Neural progenitor cell (in vitro differentiated cells): ENCODE measurements around the gene GPI. TPM values are rescaled to one million over a fixed set of nuclear protein-coding genes. Genes with fewer than 3 reads are reported as not detected.

Experiments used
- DNase-seq: peaks from one replicate; pipeline ENCODE4 v3.0.0-alpha.2; 2016; ENCODE audit warnings: low spot score
- H2AFZ ChIP-seq: fragments of 200-600 bp; sonication (generic); replicated peaks from 2 replicates; pipeline ENCODE4 v1.6.1; 2016; ENCODE audit warnings: antibody characterized with exemption
- H3F3A ChIP-seq: fragments of 200-600 bp; sonication (generic); 2 replicates; pipeline ENCODE4 v1.6.1; 2016; ENCODE audit warnings: antibody characterized with exemption, low read depth
- H3K27ac ChIP-seq: fragments of 200-600 bp; sonication (generic); 2 replicates; pipeline ENCODE4 v1.5.1; 2016; ENCODE audit warnings: mild to moderate bottlenecking
- H3K27me3 ChIP-seq: fragments of 200-600 bp; sonication (generic); 2 replicates; pipeline ENCODE4 v1.6.1; 2016; ENCODE audit warnings: mild to moderate bottlenecking, moderate library complexity
- H3K36me3 ChIP-seq: fragments of 200-600 bp; sonication (generic); 2 replicates; pipeline ENCODE4 v1.5.1; 2016
- H3K4me1 ChIP-seq: fragments of 200-600 bp; sonication (generic); 2 replicates; pipeline ENCODE4 v1.6.1; 2016; ENCODE audit warnings: mixed run types
- H3K4me2 ChIP-seq: fragments of 200-600 bp; sonication (generic); 2 replicates; pipeline ENCODE4 v1.6.1; 2016
- H3K4me3 ChIP-seq: fragments of 200-600 bp; sonication (generic); 2 replicates; pipeline ENCODE4 v1.5.1; 2016
- H3K79me2 ChIP-seq: fragments of 200-600 bp; sonication (generic); 2 replicates; pipeline ENCODE4 v1.6.1; 2016; ENCODE audit warnings: low read depth
- H3K9ac ChIP-seq: fragments of 200-600 bp; sonication (generic); 2 replicates; pipeline ENCODE4 v1.6.1; 2016
- H3K9me3 ChIP-seq: fragments of 200-600 bp; sonication (generic); 2 replicates; pipeline ENCODE4 v1.5.1; 2016; ENCODE audit warnings: low read depth
- H4K20me1 ChIP-seq: fragments of 200-600 bp; sonication (generic); 2 replicates; pipeline ENCODE4 v1.6.1; 2016; ENCODE audit warnings: low read depth
- H3K27ac Mint-ChIP-seq: 3 replicates; pipeline ENCODE4 v1.8.0; 2021; ENCODE audit warnings: mixed read lengths
- H3K27me3 Mint-ChIP-seq: 2 replicates; pipeline ENCODE4 v1.8.0; 2022; ENCODE audit warnings: low read depth, mild to moderate bottlenecking, inconsistent platforms, moderate library complexity, mixed read lengths; ENCODE audit not compliant: insufficient read depth
- H3K36me3 Mint-ChIP-seq: 3 replicates; pipeline ENCODE4 v1.8.0; 2021; ENCODE audit warnings: mixed read lengths
- H3K4me1 Mint-ChIP-seq: 3 replicates; pipeline ENCODE4 v1.8.0; 2021; ENCODE audit warnings: mixed read lengths
- H3K4me3 Mint-ChIP-seq: 3 replicates; pipeline ENCODE4 v1.8.0; 2021; ENCODE audit warnings: mild to moderate bottlenecking, moderate library complexity, mixed read lengths
- H3K9me3 Mint-ChIP-seq: 3 replicates; pipeline ENCODE4 v1.8.0; 2020; ENCODE audit warnings: mixed read lengths
- EZH2 ChIP-seq: fragments of 200-600 bp; sonication (generic); IDR thresholded peaks from 2 replicates; pipeline ENCODE4 v1.6.1; 2017; ENCODE audit warnings: antibody characterized with exemption, mild to moderate bottlenecking, moderate library complexity
- EZH2phosphoT487 ChIP-seq: fragments of 200-600 bp; sonication (generic); IDR thresholded peaks from 2 replicates; pipeline ENCODE4 v1.6.1; 2017; ENCODE audit warnings: antibody characterized with exemption
- total RNA-seq: library from RNA; depleted of rRNA; stranded (reverse); fragments of >200 nt; gene quantifications from 2 replicates; pipeline ENCODE4 v1.2.3, GENCODE V29; 2015; ENCODE audit warnings: low replicate concordance
- TF ChIP-seq, protein P1 (sequence below): fragments of 200-600 bp; sonication (generic); IDR thresholded peaks from 2 replicates; pipeline ENCODE4 v1.5.1; 2017; ENCODE audit warnings: antibody characterized with exemption, mild to moderate bottlenecking

GPI gene
- total RNA-seq, 1 donor from 2014 or later = 109 TPM

- Histone ChIP-seq H3F3A (no peaks in the 10 kb centered on the region), H3K36me3 (no peaks in the 10 kb centered on the region), H3K27me3 (no peaks in the 10 kb centered on the region), H3K4me2 (no peak overlapping the region), H3K9me3 (no peaks in the 10 kb centered on the region), H3K9ac (no peak overlapping the region), H3K79me2 (no peaks in the 10 kb centered on the region), H3K4me3 (no peak overlapping the region), H3K27ac (no peak overlapping the region), H2AFZ (no peak overlapping the region), H4K20me1 (peaks cover 21% of the 10 kb centered on the region), H3K4me1 (peaks cover 6% of the 10 kb centered on the region)
- H3K4me1 Mint-ChIP-seq = peaks cover 3% of the 10 kb centered on the region
- H3K36me3 Mint-ChIP-seq = peaks cover 16% of the 10 kb centered on the region
- TF ChIP-seq EZH2 (no peak), EZH2phosphoT487 (no peak)
- TF ChIP-seq, protein P1, sequence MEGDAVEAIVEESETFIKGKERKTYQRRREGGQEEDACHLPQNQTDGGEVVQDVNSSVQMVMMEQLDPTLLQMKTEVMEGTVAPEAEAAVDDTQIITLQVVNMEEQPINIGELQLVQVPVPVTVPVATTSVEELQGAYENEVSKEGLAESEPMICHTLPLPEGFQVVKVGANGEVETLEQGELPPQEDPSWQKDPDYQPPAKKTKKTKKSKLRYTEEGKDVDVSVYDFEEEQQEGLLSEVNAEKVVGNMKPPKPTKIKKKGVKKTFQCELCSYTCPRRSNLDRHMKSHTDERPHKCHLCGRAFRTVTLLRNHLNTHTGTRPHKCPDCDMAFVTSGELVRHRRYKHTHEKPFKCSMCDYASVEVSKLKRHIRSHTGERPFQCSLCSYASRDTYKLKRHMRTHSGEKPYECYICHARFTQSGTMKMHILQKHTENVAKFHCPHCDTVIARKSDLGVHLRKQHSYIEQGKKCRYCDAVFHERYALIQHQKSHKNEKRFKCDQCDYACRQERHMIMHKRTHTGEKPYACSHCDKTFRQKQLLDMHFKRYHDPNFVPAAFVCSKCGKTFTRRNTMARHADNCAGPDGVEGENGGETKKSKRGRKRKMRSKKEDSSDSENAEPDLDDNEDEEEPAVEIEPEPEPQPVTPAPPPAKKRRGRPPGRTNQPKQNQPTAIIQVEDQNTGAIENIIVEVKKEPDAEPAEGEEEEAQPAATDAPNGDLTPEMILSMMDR = no peak
- H3K27ac Mint-ChIP-seq = no peak overlapping the region
- H3K9me3 Mint-ChIP-seq = no peaks in the 10 kb centered on the region
- no peak overlapping the region for H3K4me3 Mint-ChIP-seq
- no peaks in the 10 kb centered on the region for H3K27me3 Mint-ChIP-seq
- no peak for DNase-seq
These were observed 44.7 kb upstream of the GPI start for GRCh38 chr19:34320277-34320676.

DNA sequence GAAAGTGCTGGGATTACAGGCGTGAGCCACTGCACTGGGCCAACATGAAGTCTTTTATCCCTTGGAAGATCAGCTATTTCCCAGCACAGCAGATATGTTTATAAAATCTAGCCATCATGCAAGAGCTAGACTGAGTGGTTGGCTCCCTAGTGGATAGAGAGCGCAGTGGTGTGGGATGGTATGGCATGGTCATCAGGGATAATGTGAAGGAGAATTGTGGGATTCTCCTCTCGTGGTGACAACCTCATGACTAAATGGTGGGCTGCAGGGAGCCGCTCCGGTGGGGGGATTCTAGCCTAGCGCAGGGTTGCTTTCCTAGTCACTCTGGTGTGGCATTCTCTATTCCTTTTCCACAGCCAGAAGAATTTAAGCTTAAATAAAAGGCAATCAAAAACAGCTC, 43.3 kb upstream of the GPI start:
- H3K27ac Mint-ChIP-seq = no peak overlapping the region
- H3F3A ChIP-seq = no peaks in the 10 kb centered on the region

DNA sequence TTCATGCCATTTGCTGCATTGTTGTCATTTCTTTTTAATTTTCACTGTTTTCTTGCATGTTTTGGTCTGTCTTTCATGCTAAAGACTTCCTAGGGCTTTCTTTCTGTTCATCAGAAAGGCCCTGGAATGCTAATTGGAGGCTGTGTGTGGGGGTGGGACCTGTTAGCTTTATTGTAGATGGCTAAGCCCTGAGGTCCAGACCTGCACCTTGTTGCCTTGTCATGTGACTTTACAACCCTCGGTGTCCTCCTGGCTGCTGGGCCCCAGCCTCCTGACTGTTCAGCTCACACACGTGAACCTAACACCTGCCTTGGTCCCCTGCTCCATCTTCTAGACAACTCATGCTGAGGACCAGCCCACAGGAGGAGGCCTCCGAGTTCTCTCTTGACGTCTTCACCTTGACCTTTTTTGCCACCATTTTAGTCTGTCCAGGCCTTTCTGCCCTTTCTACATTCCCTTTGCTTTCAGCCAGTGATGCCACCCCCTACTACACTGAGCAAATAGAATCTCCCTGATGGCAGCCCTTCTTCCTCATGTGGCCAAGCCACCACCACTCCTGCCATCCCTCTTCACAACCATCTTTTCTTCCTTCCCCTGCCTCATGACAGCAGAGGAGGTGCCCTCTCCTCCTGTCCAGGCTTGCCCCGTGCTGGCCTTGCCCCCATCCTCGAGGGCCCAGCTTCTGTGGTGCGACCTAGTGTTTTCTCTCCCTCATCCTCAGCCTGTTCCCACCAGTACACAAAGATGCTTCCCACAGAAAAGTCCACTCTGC, 41.4 kb upstream of the GPI start:
- H2AFZ ChIP-seq = no peak overlapping the region
- no peak overlapping the region for H3K27ac Mint-ChIP-seq

More for the DNA sequence above, 43.3 kb upstream of the GPI start:
- Mint-ChIP-seq H3K27me3 (no peaks in the 10 kb centered on the region), H3K4me3 (no peak overlapping the region), H3K36me3 (peaks cover 19% of the 10 kb centered on the region), H3K9me3 (no peaks in the 10 kb centered on the region), H3K4me1 (peaks cover 3% of the 10 kb centered on the region)
- TF ChIP-seq EZH2phosphoT487 (no peak), EZH2 (no peak)
- TF ChIP-seq, protein P1 = no peak
- H3K27ac ChIP-seq = no peak overlapping the region
- no peaks in the 10 kb centered on the region for H3K36me3 ChIP-seq
- no peak overlapping the region for H2AFZ ChIP-seq
- no peak overlapping the region for H3K9ac ChIP-seq
- no peaks in the 10 kb centered on the region for H3K9me3 ChIP-seq
- H3K4me3 ChIP-seq = no peak overlapping the region
- H3K27me3 ChIP-seq = no peaks in the 10 kb centered on the region
- DNase-seq = no peak
- H3K4me2 ChIP-seq = no peak overlapping the region
- H3K4me1 ChIP-seq = peaks cover 6% of the 10 kb centered on the region
- peaks cover 15% of the 10 kb centered on the region for H4K20me1 ChIP-seq
- no peaks in the 10 kb centered on the region for H3K79me2 ChIP-seq

More for the DNA sequence above, 41.4 kb upstream of the GPI start:
- no peaks in the 10 kb centered on the region for H3K36me3 ChIP-seq
- Mint-ChIP-seq H3K4me3 (no peak overlapping the region), H3K9me3 (no peaks in the 10 kb centered on the region), H3K4me1 (peaks cover 3% of the 10 kb centered on the region), H3K27me3 (no peaks in the 10 kb centered on the region), H3K36me3 (peaks cover 21% of the 10 kb centered on the region)
- peak overlapping the region; percentile 1 for H3K27ac ChIP-seq
- no peaks in the 10 kb centered on the region for H3F3A ChIP-seq
- TF ChIP-seq EZH2 (no peak), EZH2phosphoT487 (no peak)
- TF ChIP-seq, protein P1 = no peak
- no peak overlapping the region for H3K4me3 ChIP-seq
- peak overlapping the region; percentile 10 for H3K4me2 ChIP-seq
- H3K9me3 ChIP-seq = no peaks in the 10 kb centered on the region
- DNase-seq = peak; percentile 20
- H4K20me1 ChIP-seq = no peaks in the 10 kb centered on the region
- no peak overlapping the region for H3K9ac ChIP-seq
- no peaks in the 10 kb centered on the region for H3K79me2 ChIP-seq
- no peaks in the 10 kb centered on the region for H3K27me3 ChIP-seq
- H3K4me1 ChIP-seq = peaks cover 6% of the 10 kb centered on the region
